Pancreas (tissue), 10 donors: ENCODE results near the gene ARMS2. TPM values are rescaled to one million over a fixed set of nuclear protein-coding genes. Genes with fewer than 3 reads are reported as not detected.

Source experiments
- ATAC-seq, 4 donors: fragments of 200-7000 bp; cut with Tn5 transposase; one replicate each; pipeline versions ENCODE4 v1.8.0 to v1.9.1; 2020; ENCODE audit warnings: mild to moderate bottlenecking in 4 of 4, moderate library complexity in 4 of 4
- DNase-seq, 6 donors: peaks; one replicate each; pipeline ENCODE4 v3.0.0-alpha.2; 2020
- FAIRE-seq: peaks from 2 replicates; lab custom pipeline; 2012; peaks lifted over from hg19 to GRCh38; lab: Jason Lieb, UNC
- H3K27ac ChIP-seq, 4 donors: fragments of 200-600 bp; sonication (generic); 1 replicate in 3 of 4; 2 replicates in 1 of 4; pipeline versions ENCODE4 v1.5.0 to v1.8.0; 2020
- H3K27me3 ChIP-seq, 4 donors: fragments of 200-600 bp; one replicate each; pipeline ENCODE4 v1.8.0; 2021
- H3K36me3 ChIP-seq, 3 donors: fragments of 200-600 bp; sonication (generic) in 1 of 3; one replicate each; pipeline versions ENCODE4 v1.5.0 to v1.8.0; 2020 to 2021
- H3K4me1 ChIP-seq, 3 donors: fragments of 200-600 bp; one replicate each; pipeline ENCODE4 v1.8.0; 2021
- H3K4me3 ChIP-seq, 4 donors: fragments of 200-600 bp; sonication (generic) in 2 of 4; one replicate each; pipeline versions ENCODE4 v1.5.0 to v1.8.0; 2020 to 2021
- H3K9me3 ChIP-seq, 4 donors: fragments of 200-600 bp; one replicate each; pipeline ENCODE4 v1.8.0; 2021
- WGBS, 2 donors: extraction: QIAGEN DNeasy Blood & Tissue Kit; methylation state at CpG; one replicate each; pipeline ENCODE4 v1.1.7; 2013; 5-methylcytosine and 5-hydroxymethylcytosine counted together
- intact Hi-C, 3 donors: fragments of 100-400 bp; cut with DNase I; formaldehyde crosslinking; loops; one replicate each; pipeline versions ENCODE4 v1.11.1 to v1.14.2; 2022
- polyA plus RNA-seq, 2 donors: library from polyadenylated mRNA; stranded (reverse); fragments of 200-250 nt; gene quantifications; one replicate each; pipeline ENCODE4 v1.2.3, GENCODE V29; 2013
- total RNA-seq, 6 donors: library from RNA; stranded (reverse); fragmentation: NEBNext Ultra II Directional in 4 of 6; extraction: Animal tissue kit (Norgen Biotek cat#: 25700) in 4 of 6; gene quantifications; one replicate each; pipeline versions ENCODE4 v1.2.1 to v1.2.4, GENCODE V29; 2021 to 2023
- TF ChIP-seq, protein P1 (sequence below), 4 donors: fragments of 200-600 bp; sonication (generic) in 3 of 4; IDR thresholded peaks; one replicate each; pipeline versions ENCODE4 v1.5.0 to v1.8.0; 2021; ENCODE audit warnings: antibody characterized with exemption in 4 of 4
- donor health status: healthy with polysubstance abuse.
- donor health status: DM: no; HTN: no; CAD: no; lungs with moderate emphysema.
- donor health status: DM: no; HTN: no; CAD: no.
- donor health status: control.
- donor health status: control.
- donor health status: Bipolar disorder and iron deficiency.
- donor health status: DM: yes; HTN: yes; CAD: no.
- donor health status: DM: no; HTN: no; CAD: no.
- donor health status: DM: no; HTN: no; CAD: no.
- donor health status: DM: yes; HTN: yes; CAD: no.

ARMS2 gene
- total and polyA plus RNA-seq, 8 donors, result not detected

DNA sequence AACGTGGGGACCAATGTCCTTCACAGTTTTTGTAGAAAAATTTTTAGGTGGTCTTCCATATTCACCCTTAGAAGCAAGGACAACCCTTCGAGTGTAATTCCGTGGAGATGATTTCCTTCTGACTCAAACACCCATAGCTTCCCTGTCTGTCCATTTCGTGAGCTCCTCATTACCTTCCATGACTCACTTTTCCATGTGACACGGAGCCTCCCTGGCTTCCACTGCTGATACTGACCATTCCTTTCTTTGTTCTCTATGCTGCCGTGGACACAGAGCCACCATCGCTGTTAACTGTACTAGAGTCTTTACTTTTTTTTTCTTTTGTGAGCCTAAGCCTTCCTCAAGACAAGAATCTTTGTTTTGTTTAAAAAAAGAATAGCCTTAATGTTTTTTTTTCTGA, 12.5 kb upstream of the ARMS2 start:
- WGBS, 2 donors, result 69 to 79% methylated on average over 7 of the region's 7 CpGs
- intact Hi-C loops, result no loop called here
- ATAC-seq (no peak), FAIRE-seq (no peak), DNase-seq (no peak)
- no peaks in the 10 kb centered on the region for H3K9me3 ChIP-seq
- H3K27ac ChIP-seq, result no peak overlapping the region
- no peaks in the 10 kb centered on the region for H3K4me1 ChIP-seq
- H3K36me3 ChIP-seq, result no peaks in the 10 kb centered on the region
- H3K27me3 ChIP-seq, result no peaks in the 10 kb centered on the region
- H3K4me3 ChIP-seq, result no peak overlapping the region
- TF ChIP-seq, protein P1, sequence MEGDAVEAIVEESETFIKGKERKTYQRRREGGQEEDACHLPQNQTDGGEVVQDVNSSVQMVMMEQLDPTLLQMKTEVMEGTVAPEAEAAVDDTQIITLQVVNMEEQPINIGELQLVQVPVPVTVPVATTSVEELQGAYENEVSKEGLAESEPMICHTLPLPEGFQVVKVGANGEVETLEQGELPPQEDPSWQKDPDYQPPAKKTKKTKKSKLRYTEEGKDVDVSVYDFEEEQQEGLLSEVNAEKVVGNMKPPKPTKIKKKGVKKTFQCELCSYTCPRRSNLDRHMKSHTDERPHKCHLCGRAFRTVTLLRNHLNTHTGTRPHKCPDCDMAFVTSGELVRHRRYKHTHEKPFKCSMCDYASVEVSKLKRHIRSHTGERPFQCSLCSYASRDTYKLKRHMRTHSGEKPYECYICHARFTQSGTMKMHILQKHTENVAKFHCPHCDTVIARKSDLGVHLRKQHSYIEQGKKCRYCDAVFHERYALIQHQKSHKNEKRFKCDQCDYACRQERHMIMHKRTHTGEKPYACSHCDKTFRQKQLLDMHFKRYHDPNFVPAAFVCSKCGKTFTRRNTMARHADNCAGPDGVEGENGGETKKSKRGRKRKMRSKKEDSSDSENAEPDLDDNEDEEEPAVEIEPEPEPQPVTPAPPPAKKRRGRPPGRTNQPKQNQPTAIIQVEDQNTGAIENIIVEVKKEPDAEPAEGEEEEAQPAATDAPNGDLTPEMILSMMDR (IDR thresholded peaks at IDR 0.05), result no peak

DNA sequence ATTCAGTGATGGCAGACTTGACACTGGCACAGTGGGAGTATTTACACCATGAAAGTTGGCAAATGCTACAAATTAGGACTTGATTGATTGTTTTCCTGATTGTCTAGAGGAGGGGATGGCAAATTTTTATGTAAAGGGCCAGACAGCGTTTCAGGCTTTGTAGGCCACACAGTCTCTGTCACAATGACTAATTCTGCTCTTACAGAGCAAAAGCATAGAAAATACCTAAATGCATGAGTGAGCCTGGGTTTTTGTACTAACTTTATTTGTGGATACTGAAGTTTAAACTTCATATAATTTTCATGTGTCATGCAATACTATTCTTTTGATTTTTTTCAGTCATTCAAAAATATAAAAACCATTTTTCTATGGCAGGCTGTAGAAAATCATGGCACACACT, 9.0 kb upstream of the ARMS2 start:
- Histone ChIP-seq H3K27ac (no peak overlapping the region), H3K9me3 (no peaks in the 10 kb centered on the region), H3K4me1 (no peaks in the 10 kb centered on the region), H3K36me3 (no peaks in the 10 kb centered on the region), H3K4me3 (no peak overlapping the region), H3K27me3 (no peaks in the 10 kb centered on the region)
- no peak for ATAC-seq
- WGBS, 2 donors, result 81 to 92% methylated on average over 1 of the region's 1 CpG
- intact Hi-C loops, result no loop called here
- TF ChIP-seq, protein P1 (IDR thresholded peaks at IDR 0.05), result no peak
- FAIRE-seq, result no peak
- no peak for DNase-seq

DNA sequence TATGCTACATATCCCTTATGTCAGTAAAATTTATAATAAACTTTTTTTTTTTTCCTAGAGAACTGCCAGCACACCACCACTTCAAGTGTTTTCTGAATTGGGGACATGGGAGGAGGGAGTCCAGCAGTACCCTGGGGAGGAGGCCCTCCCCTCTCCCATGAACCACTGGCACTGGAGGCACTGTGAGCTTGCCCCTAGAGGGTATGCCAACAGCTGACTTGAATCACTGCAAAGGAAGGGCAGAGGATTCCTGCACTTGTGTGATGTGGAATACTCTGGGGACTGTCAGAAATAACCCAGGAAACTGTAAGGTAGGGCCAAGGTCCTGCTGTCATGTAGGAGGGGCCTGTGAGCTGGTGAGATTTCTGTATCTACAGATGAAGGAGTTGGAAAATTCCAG, 8.5 kb upstream of the ARMS2 start:
- no peak overlapping the region for H3K4me3 ChIP-seq
- H3K27me3 ChIP-seq, result no peaks in the 10 kb centered on the region
- TF ChIP-seq, protein P1 (IDR thresholded peaks at IDR 0.05), result no peak
- intact Hi-C loops, result no loop called here
- H3K36me3 ChIP-seq, result no peaks in the 10 kb centered on the region
- DNase-seq (no peak), FAIRE-seq (no peak), ATAC-seq (no peak)
- no peaks in the 10 kb centered on the region for H3K4me1 ChIP-seq
- no peaks in the 10 kb centered on the region for H3K9me3 ChIP-seq
- no peak overlapping the region for H3K27ac ChIP-seq

DNA sequence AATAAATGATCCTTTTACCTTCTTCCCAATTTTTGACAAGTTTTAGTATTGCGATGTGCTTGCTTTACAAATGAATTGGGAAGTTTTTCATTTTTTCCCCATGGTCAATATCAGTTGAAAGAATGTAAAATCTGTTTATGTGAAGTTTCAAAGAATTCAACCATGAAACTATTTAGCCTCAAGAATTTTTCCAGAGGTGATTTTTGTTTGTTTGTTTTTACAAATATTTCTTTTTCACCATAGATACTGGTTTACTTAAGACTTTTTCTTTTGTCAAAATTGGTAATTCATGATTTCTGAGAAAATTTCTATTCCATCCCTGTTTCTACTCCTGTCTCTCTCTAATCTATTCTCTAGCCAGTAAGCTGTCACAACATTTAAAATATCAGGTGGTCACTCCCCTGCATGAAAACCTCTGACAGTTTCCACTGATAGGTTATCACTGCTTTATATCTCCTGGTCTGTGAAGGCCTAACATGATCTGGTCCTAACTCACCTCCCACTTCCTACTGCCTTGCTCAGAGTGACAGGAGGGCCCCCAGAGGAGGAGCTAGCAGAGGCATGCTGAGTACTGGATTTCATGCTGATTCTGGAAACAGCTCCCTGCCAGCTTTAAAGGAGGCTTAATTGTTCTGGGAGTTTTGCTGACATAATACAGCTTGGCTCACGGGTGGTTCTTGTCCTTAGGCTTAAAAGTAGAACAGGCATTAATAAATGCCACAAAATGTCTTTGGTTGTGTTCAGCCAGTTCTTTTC, 7.6 kb upstream of the ARMS2 start:
- TF ChIP-seq, protein P1 (IDR thresholded peaks at IDR 0.05), result no peak
- H3K9me3 ChIP-seq, result no peaks in the 10 kb centered on the region
- no peaks in the 10 kb centered on the region for H3K27me3 ChIP-seq
- intact Hi-C loops, result no loop called here
- no peak for FAIRE-seq
- no peak for DNase-seq
- H3K4me3 ChIP-seq, result no peak overlapping the region
- ATAC-seq, result no peak
- WGBS, 2 donors, result 74 to 82% methylated on average over 2 of the region's 2 CpGs
- H3K27ac ChIP-seq, result no peak overlapping the region
- no peaks in the 10 kb centered on the region for H3K36me3 ChIP-seq
- no peaks in the 10 kb centered on the region for H3K4me1 ChIP-seq

DNA sequence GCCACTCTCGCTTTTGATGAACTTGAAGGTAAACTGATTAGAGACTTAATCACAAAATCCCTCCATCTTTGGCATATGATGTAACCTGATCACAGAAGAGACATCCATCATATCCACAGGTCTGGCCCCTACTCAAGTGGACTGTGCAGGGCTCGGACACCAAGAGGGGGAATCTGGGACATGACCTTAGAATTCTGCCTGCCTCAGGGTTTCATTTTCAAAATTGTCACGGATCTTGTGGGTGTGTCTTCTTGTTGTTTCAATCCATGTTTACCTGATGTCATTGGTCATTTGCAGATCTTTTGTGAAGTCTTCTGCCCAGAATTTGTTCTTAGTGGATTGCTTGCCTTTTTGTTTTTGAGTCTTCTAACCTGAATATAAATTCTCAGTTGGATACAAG, 5.9 kb upstream of the ARMS2 start:
- ATAC-seq (no peak), FAIRE-seq (no peak), DNase-seq (no peak)
- TF ChIP-seq, protein P1 (IDR thresholded peaks at IDR 0.05), result no peak
- Histone ChIP-seq H3K4me3 (no peak overlapping the region), H3K36me3 (no peaks in the 10 kb centered on the region), H3K4me1 (no peaks in the 10 kb centered on the region), H3K27ac (no peak overlapping the region), H3K9me3 (no peaks in the 10 kb centered on the region), H3K27me3 (no peaks in the 10 kb centered on the region)
- WGBS, 2 donors, result 87 to 88% methylated on average over 3 of the region's 3 CpGs
- intact Hi-C loops, result no loop called here
